OCI-LY7 (cell line): Measurements from ENCODE around the gene AOPEP.

Experiments used
- EZH2phosphoT487 ChIP-seq: fragments of 200-600 bp; sonication (generic); IDR thresholded peaks from 2 replicates; pipeline ENCODE4 v1.6.1; 2018; ENCODE audit warnings: low read depth, borderline replicate concordance, mild to moderate bottlenecking, mixed run types, antibody characterized with exemption, low read length, moderate library complexity, mixed read lengths
- TF ChIP-seq, protein P1 (sequence below): fragments of 200-600 bp; sonication (generic); conservative IDR thresholded peaks from 2 replicates; pipeline ENCODE4 v1.5.1; 2014; ENCODE audit warnings: mild to moderate bottlenecking, antibody characterized with exemption, low read length, moderate library complexity, mixed read lengths

DNA sequence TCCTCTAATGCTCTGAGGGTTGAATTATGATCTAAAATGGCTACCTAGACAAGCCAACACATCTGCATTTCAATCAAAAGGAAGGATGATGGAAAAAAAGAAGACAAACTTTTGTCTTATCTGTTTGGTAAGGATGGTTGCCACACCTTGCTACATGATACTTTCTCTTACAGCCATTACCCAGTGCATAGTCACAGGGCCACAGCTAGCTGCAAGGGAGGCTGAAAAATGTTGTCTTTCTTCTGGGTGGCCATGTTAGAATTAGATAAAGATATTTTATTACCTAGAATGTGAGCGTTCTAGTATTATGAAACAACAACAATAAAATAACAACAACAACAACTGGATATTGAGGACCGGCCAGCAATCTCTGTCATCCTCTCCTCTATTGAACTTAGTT, 4.7 kb upstream of the AOPEP start:
- TF ChIP-seq, protein P1, sequence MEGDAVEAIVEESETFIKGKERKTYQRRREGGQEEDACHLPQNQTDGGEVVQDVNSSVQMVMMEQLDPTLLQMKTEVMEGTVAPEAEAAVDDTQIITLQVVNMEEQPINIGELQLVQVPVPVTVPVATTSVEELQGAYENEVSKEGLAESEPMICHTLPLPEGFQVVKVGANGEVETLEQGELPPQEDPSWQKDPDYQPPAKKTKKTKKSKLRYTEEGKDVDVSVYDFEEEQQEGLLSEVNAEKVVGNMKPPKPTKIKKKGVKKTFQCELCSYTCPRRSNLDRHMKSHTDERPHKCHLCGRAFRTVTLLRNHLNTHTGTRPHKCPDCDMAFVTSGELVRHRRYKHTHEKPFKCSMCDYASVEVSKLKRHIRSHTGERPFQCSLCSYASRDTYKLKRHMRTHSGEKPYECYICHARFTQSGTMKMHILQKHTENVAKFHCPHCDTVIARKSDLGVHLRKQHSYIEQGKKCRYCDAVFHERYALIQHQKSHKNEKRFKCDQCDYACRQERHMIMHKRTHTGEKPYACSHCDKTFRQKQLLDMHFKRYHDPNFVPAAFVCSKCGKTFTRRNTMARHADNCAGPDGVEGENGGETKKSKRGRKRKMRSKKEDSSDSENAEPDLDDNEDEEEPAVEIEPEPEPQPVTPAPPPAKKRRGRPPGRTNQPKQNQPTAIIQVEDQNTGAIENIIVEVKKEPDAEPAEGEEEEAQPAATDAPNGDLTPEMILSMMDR: no peak
- no peak for TF ChIP-seq EZH2phosphoT487
